Spleen (tissue), 3 donors: ENCODE results near the gene HOXA10.
A peak's percentile ranks its signal among the peaks of the same experiment; 100 is the strongest.

Experiments
- POLR2A ChIP-seq, 3 donors: fragments of 450-650 bp; IDR thresholded peaks; one replicate each; pipeline ENCODE4 v1.5.1; 2017; ENCODE audit warnings: antibody characterized with exemption in 3 of 3, mild to moderate bottlenecking in 1 of 3
- POLR2AphosphoS5 ChIP-seq, 3 donors: sonication (generic); formaldehyde crosslinking; IDR thresholded peaks; one replicate each; pipeline ENCODE4 v1.5.1; 2017; ENCODE audit warnings: antibody characterized with exemption in 3 of 3

GRCh38 chr7:27187475-27188385, 13.6 kb upstream of the HOXA10 start:
- TF ChIP-seq POLR2AphosphoS5 (IDR thresholded peaks at IDR 0.05), result peak in 1 of 3 donors; percentile 14
- TF ChIP-seq POLR2A (IDR thresholded peaks at IDR 0.05), result no peak
